Muscle of back (tissue), 13 donors: ENCODE measurements around the gene HADHB. TPM values are rescaled to one million over a fixed set of nuclear protein-coding genes. Genes with fewer than 3 reads are reported as not detected.

ENCODE experiments used
- DNase-seq, 3 donors: peaks; one replicate each; pipeline versions ENCODE4 v3.0.0 to v3.0.0-alpha.2; 2013
- long read RNA-seq, 9 donors: transcript quantifications; one replicate each; lab custom pipeline, GENCODE V29; 2026
- polyA plus RNA-seq, 10 donors: library from polyadenylated mRNA; unstranded; fragments of 120-200 nt; gene quantifications; one replicate each; pipeline ENCODE4 v1.2.1, GENCODE V29; 2013; ENCODE audit not compliant: insufficient read length in 10 of 10

The HADHB gene
- 100 to 1,000 TPM in 7 of 10 donors, 10 to 100 TPM in 3; 90.7 to 118 (median 107) TPM for polyA plus RNA-seq
- long read RNA-seq, donor 1, transcript HADHB-201 (16 exons, 2,044 nt) = major isoform, 22 of 27 reads
- long read RNA-seq, donor 1, partial matches to known transcripts = 5 of 27 reads
- long read RNA-seq, donor 1, other reads (novel, unspliced or antisense) = 0 of 27 reads
- long read RNA-seq, donor 2, transcript HADHB-201 (16 exons, 2,044 nt) = major isoform, 27 of 28 reads
- long read RNA-seq, donor 2, partial matches to known transcripts = 0 of 28 reads
- long read RNA-seq, donor 2, other reads (novel, unspliced or antisense) = 0 of 28 reads
- long read RNA-seq, donor 3 = 0 reads
- long read RNA-seq, donor 4, transcript HADHB-201 (16 exons, 2,044 nt) = major isoform, 14 of 15 reads
- long read RNA-seq, donor 4, partial matches to known transcripts = 0 of 15 reads
- long read RNA-seq, donor 4, other reads (novel, unspliced or antisense) = 0 of 15 reads
- long read RNA-seq, donor 5, transcript HADHB-201 (16 exons, 2,044 nt) = major isoform, 33 of 40 reads
- long read RNA-seq, donor 5, partial matches to known transcripts = 6 of 40 reads
- long read RNA-seq, donor 5, other reads (novel, unspliced or antisense) = 0 of 40 reads
- long read RNA-seq, donor 6, transcript HADHB-201 (16 exons, 2,044 nt) = major isoform, 32 of 129 reads
- long read RNA-seq, donor 6, partial matches to known transcripts = 96 of 129 reads
- long read RNA-seq, donor 6, other reads (novel, unspliced or antisense) = 0 of 129 reads
- long read RNA-seq, donor 7, transcript HADHB-201 (16 exons, 2,044 nt) = major isoform, 18 of 25 reads
- long read RNA-seq, donor 7, partial matches to known transcripts = 5 of 25 reads
- long read RNA-seq, donor 7, other reads (novel, unspliced or antisense) = 0 of 25 reads
- long read RNA-seq, donor 8, transcript HADHB-201 (16 exons, 2,044 nt) = major isoform, 9 of 24 reads
- long read RNA-seq, donor 8, partial matches to known transcripts = 15 of 24 reads
- long read RNA-seq, donor 8, other reads (novel, unspliced or antisense) = 0 of 24 reads
- long read RNA-seq, donor 9, partial matches to known transcripts = 0 of 4 reads
- long read RNA-seq, donor 9, other reads (novel, unspliced or antisense) = 0 of 4 reads

DNA sequence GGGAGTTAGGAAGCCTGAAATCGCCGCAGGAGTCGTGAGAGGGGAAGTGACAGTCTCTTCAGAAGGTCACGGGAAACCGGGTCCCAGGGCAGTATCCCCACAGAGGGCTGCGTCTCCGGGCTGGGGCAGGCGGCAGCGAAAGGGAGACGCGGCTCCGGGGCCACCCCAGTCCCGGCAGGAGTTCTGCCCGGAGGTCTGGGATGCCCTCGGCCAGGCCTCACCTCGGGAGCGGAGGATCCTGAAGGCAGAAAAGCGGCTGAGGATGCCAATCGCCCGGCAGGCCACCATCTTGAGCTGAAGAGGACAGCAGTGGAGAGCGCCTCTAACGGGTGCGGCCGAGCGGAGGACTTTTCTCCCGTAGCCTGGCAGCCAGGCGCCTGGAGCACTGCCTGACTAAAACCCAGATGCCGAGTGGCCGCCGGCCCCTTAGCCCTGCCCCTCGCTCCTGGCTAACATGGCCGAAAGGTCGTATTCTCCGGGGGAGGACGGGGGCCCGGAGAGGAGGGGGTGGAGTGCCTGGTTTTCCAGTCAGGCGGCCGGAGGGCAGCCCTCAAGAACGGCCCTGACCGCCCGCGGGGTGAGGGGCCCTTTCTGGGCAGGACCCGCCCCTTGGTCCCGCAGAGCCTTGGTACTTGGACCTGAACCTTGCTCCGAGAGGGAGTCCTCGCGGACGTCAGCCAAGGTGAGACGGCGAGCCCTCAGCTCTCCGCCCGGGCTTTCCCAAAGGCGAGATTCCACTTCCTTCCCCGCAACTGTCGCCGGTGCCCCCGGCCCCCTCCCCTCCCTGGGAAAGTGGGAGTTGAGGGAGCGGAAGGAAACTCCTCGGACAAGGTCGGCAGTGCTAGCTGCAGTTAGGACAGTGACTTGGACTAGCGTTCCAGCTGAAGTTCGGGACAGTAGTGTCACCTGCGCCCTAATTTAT is at the start of gene HADHB, which contains the start of gene HADHA:
Gene HADHB (plus strand): TSS at position 631 of the 922 bp plus-strand sequence. CDS start 9,316 bp downstream, outside the sequence.
Gene HADHA (minus strand): TSS at position 324 of the 922 bp plus-strand sequence. CDS start 36 bp downstream, at position 288.
- peak; percentile 86 to 98 (median 91) for DNase-seq

DNA sequence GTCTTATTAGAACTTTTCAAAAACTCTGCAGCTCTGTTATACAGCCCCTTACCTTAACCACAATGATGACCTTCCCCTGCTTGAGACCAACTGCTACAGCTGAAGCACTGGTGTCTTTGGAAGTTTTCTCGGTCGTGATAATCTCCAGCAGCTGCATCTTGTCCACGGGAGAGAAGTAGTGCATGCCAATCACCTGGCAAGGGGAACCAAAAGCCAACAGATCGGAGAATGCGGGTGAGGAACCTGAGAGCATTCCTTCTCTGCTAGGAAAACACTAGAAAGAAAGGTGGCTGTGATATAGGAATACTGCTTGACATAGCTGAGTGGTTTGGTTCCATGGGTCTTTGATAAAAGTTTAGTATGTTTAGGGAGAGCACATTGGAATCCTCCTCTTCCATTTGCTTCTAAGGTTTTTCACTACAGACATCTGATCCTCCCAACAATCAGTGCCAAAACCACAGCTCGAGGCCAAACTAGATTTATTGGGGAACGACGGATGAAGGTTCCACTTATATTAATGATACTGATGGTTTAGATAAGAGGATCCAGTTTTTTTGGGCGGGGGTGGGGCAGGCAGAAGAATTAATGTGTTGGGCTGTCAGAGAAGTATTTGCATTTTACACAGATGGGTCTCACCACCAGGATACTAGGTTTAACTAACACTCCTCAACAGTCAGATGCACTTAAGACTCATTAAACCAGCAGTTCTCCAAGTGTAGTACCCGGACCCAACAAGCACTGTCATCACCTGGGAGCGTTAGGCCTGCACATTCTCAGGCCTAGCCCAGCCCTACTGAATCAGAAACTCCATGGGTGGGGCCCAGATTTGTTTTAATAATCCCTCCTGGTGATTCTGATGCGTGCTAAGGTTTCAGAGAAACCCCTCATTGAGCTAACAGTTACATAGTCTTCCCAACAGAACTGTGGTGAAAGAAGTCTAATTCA is 49.4 kb upstream of the HADHB start:
- DNase-seq = no peak

DNA sequence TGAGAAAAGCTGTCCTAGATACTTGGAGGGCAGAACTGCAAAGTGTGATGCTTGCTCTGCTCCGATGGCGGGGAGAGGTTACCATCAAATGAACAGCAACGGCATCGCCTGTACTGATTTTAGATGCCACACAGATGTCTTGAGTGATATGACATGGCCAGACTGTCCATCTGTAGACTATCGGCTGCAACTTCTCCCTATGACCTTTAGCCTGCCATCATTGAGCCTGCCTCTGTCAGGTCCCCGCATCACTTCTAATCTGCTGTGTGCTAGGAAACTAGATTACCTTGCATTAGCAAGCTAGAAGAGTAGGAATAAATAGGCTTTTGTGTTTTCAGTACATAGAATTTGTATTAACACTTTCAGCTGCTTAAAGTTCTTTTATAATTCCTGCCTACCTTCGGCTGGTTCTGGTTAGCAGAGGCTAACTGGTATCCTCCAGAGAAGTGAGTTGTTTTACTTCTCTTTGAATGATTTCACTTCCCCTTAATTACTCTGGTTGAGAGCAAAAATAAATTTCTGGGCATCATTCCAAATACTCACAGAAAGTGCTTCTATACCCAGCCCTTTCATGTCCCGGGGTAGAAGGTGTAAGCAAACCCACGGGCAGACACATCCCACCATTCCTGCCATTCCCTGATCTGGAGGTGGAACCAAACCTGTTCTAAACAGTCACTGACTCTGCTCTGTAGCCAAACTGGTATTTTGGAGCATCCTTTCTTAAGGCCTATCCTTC is 47.9 kb upstream of the HADHB start:
- DNase-seq = no peak

DNA sequence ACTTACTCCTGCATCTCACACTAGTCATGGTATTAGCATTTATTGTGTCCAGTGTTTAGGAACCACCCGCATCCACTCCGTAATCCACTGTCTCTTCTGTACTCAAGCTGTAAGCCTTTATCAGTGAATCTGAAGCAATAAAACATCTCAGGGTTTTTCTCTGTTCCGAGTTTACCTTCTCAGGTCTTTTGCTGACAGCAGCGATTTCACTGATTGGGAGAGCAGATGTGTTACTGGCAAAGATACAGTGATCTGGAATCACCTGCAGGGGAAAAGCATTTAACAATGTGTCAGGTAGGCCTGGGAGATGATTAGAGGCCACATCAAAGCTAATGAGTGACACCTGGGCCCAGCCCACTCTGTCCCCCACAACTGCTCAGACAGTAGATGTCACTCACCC is 47.2 kb upstream of the HADHB start:
- DNase-seq = no peak

DNA sequence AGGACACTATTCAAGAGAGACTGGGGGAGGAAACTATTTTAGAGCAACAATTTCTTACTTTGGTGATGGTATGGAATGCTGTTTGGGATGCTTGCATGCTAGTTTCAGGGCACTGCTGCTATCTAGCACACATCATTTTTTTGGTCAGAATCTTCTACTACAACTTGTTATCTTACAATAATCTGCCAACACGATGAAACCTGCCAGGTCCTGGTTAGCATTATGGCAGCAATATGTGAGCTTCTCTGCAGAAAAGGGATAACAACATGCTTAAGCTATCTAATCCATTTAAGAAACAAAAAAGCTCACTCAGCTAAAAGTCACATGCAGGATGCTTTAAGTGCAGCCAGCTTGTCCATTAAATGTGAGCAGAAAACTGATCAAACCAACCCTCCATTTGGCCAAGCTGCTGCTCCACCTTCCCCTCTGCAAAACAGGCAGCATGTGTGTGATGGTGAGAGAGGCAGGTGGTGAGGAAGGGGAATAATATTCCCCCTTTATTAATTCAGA is 41.7 kb upstream of the HADHB start:
- no peak for DNase-seq

- DNase-seq = no peak
These were observed 40.8 kb upstream of the HADHB start for GRCh38 chr2:26203906-26204305.

DNA sequence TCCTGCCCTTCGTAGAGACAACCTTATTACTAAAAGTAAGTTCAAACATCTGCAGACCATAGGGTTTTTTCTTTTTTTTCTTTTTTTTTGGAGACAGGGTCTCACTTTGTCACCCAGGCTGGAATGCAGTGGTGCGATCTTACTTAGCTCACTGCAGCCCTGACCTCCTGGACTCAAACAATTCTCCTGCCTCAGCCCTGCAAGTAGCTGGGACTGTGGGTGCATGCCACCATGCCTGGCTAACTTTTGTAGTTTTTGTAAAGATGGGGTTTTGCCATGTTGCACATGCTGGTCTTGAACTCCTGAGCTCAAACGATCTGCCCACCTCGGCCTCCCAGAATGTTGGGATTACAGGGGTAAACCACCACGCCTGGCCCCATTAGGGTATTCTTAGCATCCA is 32.7 kb upstream of the HADHB start:
- no peak for DNase-seq

GRCh38 chr2:26214759-26215158 is 30.0 kb upstream of the HADHB start:
- no peak for DNase-seq

- no peak for DNase-seq
These were observed 28.9 kb upstream of the HADHB start for GRCh38 chr2:26215833-26216232.

DNA sequence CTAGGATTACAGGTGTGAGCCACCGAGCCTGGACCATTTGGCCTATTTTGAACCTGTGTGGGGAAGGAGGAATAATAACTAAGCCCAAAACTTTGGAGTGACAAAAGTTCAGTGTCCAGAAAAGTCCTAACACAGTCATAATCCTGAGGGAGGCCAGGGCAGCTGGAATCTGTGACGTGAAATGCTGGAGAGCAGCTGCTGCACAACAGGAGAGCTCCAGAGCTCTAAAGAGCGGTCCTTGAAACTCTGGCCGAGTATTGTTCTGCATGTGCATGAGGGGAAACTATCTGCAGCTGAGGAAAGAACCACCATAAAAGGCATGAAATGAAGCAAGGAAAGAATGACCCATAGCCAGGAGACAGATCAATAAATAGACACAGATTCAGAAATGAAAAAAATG is 28.2 kb upstream of the HADHB start:
- no peak for DNase-seq

DNA sequence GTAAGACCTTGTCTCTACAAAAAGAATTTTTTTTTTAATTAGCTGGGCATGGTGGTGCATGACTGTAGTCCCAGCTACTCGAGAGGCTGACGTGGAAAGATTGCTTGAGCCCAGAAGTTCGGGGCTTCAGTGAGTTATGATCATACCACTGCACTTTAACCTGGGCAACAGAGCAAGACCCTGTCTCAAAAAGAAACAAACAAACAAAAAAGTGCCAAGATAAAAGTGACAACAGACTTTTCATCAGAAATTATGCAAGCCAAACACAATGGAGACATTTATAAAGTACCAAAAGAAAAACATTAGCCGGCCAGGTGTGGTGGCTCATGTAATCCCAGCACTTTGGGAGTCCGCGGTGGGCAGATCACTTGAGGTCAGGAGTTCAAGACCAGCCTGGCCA is 27.0 kb upstream of the HADHB start:
- no peak for DNase-seq

DNA sequence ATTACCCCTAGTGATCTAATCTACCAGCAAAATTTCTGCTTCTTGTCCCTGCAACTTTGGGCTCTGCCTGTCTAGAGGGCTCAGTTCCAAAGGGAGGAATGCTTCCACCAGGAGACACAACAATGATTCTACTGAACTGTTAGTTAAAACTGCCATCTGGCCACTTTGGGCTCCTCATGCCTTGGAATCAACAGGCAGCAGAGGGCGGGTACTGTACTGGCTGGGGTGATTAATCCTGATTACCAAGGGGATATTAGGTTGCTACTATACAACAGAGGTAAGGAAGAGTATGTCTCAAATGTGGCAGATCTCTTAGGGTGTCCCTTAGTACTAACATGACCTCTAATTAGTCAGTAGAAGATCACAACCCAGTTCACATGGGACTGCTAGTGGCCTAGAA is 21.7 kb upstream of the HADHB start:
- no peak for DNase-seq

- DNase-seq = no peak
These were observed 20.6 kb upstream of the HADHB start for GRCh38 chr2:26224095-26224494.

DNA sequence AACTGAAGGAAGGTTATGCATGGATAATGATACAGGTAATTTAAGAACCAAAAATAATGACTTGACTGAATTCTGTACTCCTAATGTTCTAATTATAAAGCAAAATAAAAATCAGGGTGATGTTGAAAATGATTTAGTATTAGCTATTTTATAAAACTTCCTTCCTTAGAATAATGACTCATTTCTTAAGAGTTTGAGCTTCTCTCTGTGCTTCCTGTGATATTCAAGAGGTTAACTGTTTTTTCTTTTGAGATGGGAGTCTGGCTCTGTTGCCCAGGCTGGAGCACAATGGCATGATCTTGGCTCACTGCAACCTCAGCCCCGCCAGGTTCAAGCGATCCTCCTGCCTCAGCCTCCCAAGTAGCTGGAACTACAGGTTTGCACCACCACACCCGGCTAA is 15.1 kb upstream of the HADHB start:
- no peak for DNase-seq

- no peak for DNase-seq
These were observed 13.9 kb upstream of the HADHB start for GRCh38 chr2:26230806-26231205.

- no peak for DNase-seq
These were observed 9.7 kb upstream of the HADHB start for GRCh38 chr2:26235089-26235488.

DNA sequence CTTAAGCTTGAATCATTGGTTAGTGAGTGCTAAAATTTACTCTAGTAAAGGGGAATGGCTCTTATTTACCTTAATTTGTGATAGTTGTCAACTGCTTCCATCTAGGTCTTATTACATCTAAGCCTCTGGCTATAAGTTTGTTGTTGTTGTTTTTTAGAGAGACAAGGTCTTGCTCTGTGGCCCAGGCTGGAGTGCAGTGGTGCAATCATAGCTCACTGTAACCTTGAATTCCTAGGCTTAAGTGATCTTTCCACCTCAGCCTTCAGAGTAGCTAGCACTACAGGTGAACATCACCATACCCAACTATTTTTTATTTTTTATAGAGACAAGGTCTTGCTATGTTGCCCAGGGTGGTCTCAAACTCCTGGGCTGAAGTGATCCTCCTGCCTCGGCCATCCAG is 6.9 kb upstream of the HADHB start:
- no peak for DNase-seq

- peak in 2 of 3 donors; percentile 34 to 52 for DNase-seq
These were observed 6.3 kb upstream of the HADHB start for GRCh38 chr2:26238311-26238958.
